GM12864 (cell line): ENCODE measurements around the gene HES2.

Experiments used
- DNase-seq: peaks from one replicate; pipeline ENCODE4 v3.0.0-alpha.2; 2011; ENCODE audit warnings: low read depth
- H3K4me3 ChIP-seq: 2 replicates; pipeline ENCODE4 v1.5.1; 2011; ENCODE audit warnings: mild to moderate bottlenecking, low read depth, low read length, control low read depth
- TF ChIP-seq, protein P1 (sequence below): IDR thresholded peaks from 2 replicates; pipeline ENCODE4 v1.5.1; 2011; ENCODE audit warnings: low read depth, mild to moderate bottlenecking, moderate library complexity, low read length, control low read depth, inconsistent platforms; ENCODE audit errors: missing control alignments

Gene HES2

GRCh38 chr1:6465461-6466005, 45.8 kb upstream of the HES2 start:
- H3K4me3 ChIP-seq, result no peak overlapping the region
- no peak for DNase-seq
- TF ChIP-seq, protein P1, sequence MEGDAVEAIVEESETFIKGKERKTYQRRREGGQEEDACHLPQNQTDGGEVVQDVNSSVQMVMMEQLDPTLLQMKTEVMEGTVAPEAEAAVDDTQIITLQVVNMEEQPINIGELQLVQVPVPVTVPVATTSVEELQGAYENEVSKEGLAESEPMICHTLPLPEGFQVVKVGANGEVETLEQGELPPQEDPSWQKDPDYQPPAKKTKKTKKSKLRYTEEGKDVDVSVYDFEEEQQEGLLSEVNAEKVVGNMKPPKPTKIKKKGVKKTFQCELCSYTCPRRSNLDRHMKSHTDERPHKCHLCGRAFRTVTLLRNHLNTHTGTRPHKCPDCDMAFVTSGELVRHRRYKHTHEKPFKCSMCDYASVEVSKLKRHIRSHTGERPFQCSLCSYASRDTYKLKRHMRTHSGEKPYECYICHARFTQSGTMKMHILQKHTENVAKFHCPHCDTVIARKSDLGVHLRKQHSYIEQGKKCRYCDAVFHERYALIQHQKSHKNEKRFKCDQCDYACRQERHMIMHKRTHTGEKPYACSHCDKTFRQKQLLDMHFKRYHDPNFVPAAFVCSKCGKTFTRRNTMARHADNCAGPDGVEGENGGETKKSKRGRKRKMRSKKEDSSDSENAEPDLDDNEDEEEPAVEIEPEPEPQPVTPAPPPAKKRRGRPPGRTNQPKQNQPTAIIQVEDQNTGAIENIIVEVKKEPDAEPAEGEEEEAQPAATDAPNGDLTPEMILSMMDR, result no peak

DNA sequence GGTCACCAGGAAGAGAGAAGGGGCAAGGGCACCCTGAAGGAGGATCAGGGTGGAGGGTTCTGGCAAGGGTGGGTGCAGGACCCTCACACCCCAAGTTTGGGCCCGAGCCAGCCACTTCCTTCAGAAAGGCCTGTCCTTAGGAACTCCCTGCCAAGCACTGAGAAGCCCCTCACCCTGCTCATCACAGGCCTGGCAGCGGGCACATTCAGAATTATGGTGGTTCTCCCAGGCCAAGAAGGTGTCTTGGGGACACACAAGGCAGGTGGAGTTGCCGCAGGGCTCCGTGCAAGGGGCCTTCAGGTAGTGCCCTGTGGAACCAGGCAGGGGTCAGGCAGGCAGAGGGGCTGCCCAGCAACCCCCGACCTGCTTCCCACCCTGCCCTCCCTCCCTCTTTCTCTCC, 45.2 kb upstream of the HES2 start:
- no peak for DNase-seq
- TF ChIP-seq, protein P1, result no peak
- H3K4me3 ChIP-seq, result no peak overlapping the region

- no peak for DNase-seq
- TF ChIP-seq, protein P1, result no peak
- no peak overlapping the region for H3K4me3 ChIP-seq
These were observed 44.8 kb upstream of the HES2 start for GRCh38 chr1:6464514-6464836.

DNA sequence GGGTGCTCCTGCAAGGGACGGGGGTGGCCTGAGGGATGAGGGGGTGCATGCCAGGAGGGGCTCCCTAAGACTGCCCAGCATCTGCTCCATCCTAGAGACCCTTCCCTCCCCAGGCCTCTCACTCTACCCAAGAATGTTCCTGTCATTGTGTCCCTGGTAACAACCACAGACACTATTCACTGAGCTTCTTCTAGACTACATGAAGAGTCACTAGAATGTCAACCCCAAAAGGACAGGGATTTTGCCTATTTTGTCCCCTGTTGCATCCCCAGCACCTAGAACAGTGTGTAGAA, 43.3 kb upstream of the HES2 start:
- H3K4me3 ChIP-seq, result no peak overlapping the region
- no peak for DNase-seq
- TF ChIP-seq, protein P1, result no peak

DNA sequence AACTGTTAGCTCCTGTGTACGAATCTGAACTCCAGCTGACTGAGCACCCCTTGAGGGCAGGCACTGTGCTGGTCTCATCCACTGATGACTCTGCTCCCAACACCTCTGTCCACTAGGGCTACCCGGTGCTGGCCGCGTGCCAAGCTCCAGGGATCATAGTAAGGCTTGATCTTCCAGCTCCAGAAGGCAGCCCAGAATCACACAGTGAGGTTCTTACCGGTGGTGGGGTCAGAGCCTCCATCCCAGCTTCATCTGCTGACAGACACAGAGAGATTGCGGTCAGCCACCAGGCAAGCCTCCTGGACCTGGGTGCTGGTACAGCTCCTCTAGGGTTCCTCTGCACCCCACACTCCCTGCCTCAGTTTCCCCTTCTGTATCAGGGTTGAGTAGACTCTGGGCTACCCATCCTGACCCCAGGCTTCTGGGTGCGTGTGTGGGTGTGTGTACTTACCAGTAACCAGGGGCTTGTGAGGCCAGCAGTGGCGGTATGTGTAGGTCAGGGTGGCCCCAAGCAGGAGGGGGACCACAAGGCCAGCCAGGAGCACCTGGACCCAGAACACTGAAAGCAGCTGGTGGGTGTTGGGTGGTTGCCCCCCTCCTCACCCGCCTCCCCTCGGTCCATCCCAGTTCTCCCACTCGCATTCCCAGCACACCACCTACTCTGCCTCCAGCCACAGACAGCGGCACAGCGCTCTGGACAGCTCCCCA, 42.8 kb upstream of the HES2 start:
- TF ChIP-seq, protein P1, result no peak
- no peak overlapping the region for H3K4me3 ChIP-seq
- DNase-seq, result no peak

- no peak for DNase-seq
- TF ChIP-seq, protein P1, result no peak
- H3K4me3 ChIP-seq, result no peak overlapping the region
These were observed 42.1 kb upstream of the HES2 start for GRCh38 chr1:6461538-6462411.
